Measurements from ENCODE around the gene GDNF. TPM values are rescaled to one million over a fixed set of nuclear protein-coding genes. Genes with fewer than 3 reads are reported as not detected.

Gene GDNF
- total RNA-seq, 4 donors from 2014 or later, result 0.81 to 6.4 (median 4.3) TPM

- no peak for TF ChIP-seq POLR2A (IDR thresholded peaks at IDR 0.05)
- no peak for TF ChIP-seq CTCF (IDR thresholded peaks at IDR 0.05)
- TF ChIP-seq POLR2AphosphoS5 (IDR thresholded peaks at IDR 0.05), result no peak
- TF ChIP-seq EP300 (IDR thresholded peaks at IDR 0.05), result no peak
- H3K4me3 ChIP-seq, result no peak overlapping the region
- H3K4me1 ChIP-seq, result peaks cover 0 to 10% (median 3%) of the 10 kb centered on the region in 3 donors
- H3K9me3 ChIP-seq, result no peaks in the 10 kb centered on the region
- WGBS, 2 donors (ENCODE audit: low coverage in 1 of 2), result 83% methylated on average over 1 of the region's 2 CpGs; no CpG with 5 or more reads in 1 of the 2 donors
- H3K27me3 ChIP-seq, result no peaks in the 10 kb centered on the region
- no peak for ATAC-seq
- H3K27ac ChIP-seq, result no peak overlapping the region
- H3K36me3 ChIP-seq, result peaks cover 0 to 5% of the 10 kb centered on the region in 2 donors
Measured at GRCh38 chr5:37825334-37825915, 14.4 kb downstream of the GDNF start.

- WGBS, 2 donors (ENCODE audit: low coverage in 1 of 2), result 54 to 55% methylated on average over 4 to 5 of the region's 11 CpGs
- TF ChIP-seq POLR2AphosphoS5 (IDR thresholded peaks at IDR 0.05), result no peak
- TF ChIP-seq POLR2A (IDR thresholded peaks at IDR 0.05), result no peak
- TF ChIP-seq EP300 (IDR thresholded peaks at IDR 0.05), result no peak
- TF ChIP-seq CTCF (IDR thresholded peaks at IDR 0.05), result no peak
- Histone ChIP-seq H3K27ac (no peak overlapping the region), H3K27me3 (no peaks in the 10 kb centered on the region), H3K4me1 (peaks cover 0 to 10% (median 3%) of the 10 kb centered on the region in 3 donors), H3K4me3 (no peak overlapping the region), H3K36me3 (peaks cover 0 to 8% of the 10 kb centered on the region in 2 donors), H3K9me3 (no peaks in the 10 kb centered on the region)
- ATAC-seq, result peak; percentile 10
Measured at GRCh38 chr5:37823433-37824152, 16.2 kb downstream of the GDNF start.

- no peak overlapping the region for H3K4me3 ChIP-seq
- H3K27ac ChIP-seq, result peak overlapping the region in 1 of 4 donors; percentile 26
- TF ChIP-seq EP300 (IDR thresholded peaks at IDR 0.05) (no peak), POLR2A (IDR thresholded peaks at IDR 0.05) (no peak), CTCF (IDR thresholded peaks at IDR 0.05) (no peak), POLR2AphosphoS5 (IDR thresholded peaks at IDR 0.05) (no peak)
- H3K36me3 ChIP-seq, result peaks cover 0 to 24% of the 10 kb centered on the region in 2 donors
- H3K9me3 ChIP-seq, result no peaks in the 10 kb centered on the region
- no peak for ATAC-seq
- WGBS, 2 donors (ENCODE audit: low coverage in 1 of 2), result 13 to 51% methylated on average over 2 to 3 of the region's 3 CpGs
- H3K27me3 ChIP-seq, result no peaks in the 10 kb centered on the region
- peaks cover 0 to 12% (median 0%) of the 10 kb centered on the region in 3 donors for H3K4me1 ChIP-seq
Measured at GRCh38 chr5:37816883-37817282, 23.0 kb downstream of the GDNF start.

GRCh38 chr5:37816331-37816730 is 23.5 kb downstream of the GDNF start:
- no peak overlapping the region for H3K4me3 ChIP-seq
- peaks cover 0 to 24% of the 10 kb centered on the region in 2 donors for H3K36me3 ChIP-seq
- peaks cover 0 to 12% (median 0%) of the 10 kb centered on the region in 3 donors for H3K4me1 ChIP-seq
- WGBS, 2 donors (ENCODE audit: low coverage in 1 of 2), result 85 to 89% methylated on average over 3 of the region's 3 CpGs
- no peaks in the 10 kb centered on the region for H3K9me3 ChIP-seq
- no peak for TF ChIP-seq POLR2A (IDR thresholded peaks at IDR 0.05)
- TF ChIP-seq CTCF (IDR thresholded peaks at IDR 0.05), result no peak
- no peak for TF ChIP-seq POLR2AphosphoS5 (IDR thresholded peaks at IDR 0.05)
- TF ChIP-seq EP300 (IDR thresholded peaks at IDR 0.05), result no peak
- no peak overlapping the region for H3K27ac ChIP-seq
- no peak for ATAC-seq
- no peaks in the 10 kb centered on the region for H3K27me3 ChIP-seq
